Lower leg skin (tissue), 3 donors: Measurements from ENCODE around the gene KCNA5.

ENCODE experiments used
- POLR2A ChIP-seq, 2 donors: fragments of 450-650 bp; IDR thresholded peaks; one replicate each; pipeline ENCODE4 v1.6.1; 2016 to 2017; ENCODE audit warnings: antibody characterized with exemption in 2 of 2, mild to moderate bottlenecking in 1 of 2, moderate library complexity in 1 of 2
- TF ChIP-seq, protein P1 (sequence below), 3 donors: fragments of 450-650 bp; IDR thresholded peaks; one replicate each; pipeline ENCODE4 v1.5.1; 2016; ENCODE audit warnings: antibody characterized with exemption in 3 of 3, mild to moderate bottlenecking in 3 of 3, moderate library complexity in 2 of 3

DNA sequence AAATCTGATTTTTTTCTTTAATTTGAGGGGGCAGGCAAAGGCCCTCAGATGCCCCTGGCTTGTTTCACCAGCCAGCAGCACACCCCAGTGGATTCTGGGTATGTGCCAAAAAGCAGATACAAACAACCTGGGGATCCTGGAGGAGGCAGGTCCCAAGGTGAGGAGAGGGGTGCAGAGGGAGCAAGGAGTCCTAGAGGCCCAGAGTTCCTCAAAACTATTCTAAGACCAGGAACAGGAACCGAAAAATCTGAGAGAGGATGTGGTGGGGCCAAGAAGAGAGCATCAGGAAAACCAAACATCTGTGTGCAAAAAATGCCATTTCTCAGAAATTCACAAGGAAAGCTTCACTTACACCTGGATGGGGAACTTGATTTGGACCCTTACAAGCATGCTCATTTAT lies 8.2 kb downstream of the KCNA5 start:
- TF ChIP-seq POLR2A (IDR thresholded peaks at IDR 0.05): no peak
- TF ChIP-seq, protein P1, sequence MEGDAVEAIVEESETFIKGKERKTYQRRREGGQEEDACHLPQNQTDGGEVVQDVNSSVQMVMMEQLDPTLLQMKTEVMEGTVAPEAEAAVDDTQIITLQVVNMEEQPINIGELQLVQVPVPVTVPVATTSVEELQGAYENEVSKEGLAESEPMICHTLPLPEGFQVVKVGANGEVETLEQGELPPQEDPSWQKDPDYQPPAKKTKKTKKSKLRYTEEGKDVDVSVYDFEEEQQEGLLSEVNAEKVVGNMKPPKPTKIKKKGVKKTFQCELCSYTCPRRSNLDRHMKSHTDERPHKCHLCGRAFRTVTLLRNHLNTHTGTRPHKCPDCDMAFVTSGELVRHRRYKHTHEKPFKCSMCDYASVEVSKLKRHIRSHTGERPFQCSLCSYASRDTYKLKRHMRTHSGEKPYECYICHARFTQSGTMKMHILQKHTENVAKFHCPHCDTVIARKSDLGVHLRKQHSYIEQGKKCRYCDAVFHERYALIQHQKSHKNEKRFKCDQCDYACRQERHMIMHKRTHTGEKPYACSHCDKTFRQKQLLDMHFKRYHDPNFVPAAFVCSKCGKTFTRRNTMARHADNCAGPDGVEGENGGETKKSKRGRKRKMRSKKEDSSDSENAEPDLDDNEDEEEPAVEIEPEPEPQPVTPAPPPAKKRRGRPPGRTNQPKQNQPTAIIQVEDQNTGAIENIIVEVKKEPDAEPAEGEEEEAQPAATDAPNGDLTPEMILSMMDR (IDR thresholded peaks at IDR 0.05): no peak
